Esophagus muscularis mucosa (tissue), 4 donors: ENCODE results near the gene BAX. TPM values are rescaled to one million over a fixed set of nuclear protein-coding genes. Genes with fewer than 3 reads are reported as not detected.
"Not testable (repeated sequence)": the region's sequence is repeated elsewhere in the genome, so short reads cannot be mapped to it uniquely, and the experiment has no call there.

Source experiments
- DNase-seq: peaks from one replicate; pipeline ENCODE4 v3.0.0-alpha.2; 2017; ENCODE audit errors: extremely low spot score
- H3K27ac ChIP-seq, 4 donors: fragments of 200-600 bp; sonication (generic); replicated peaks in 1 of 4; 1 replicate in 3 of 4; 2 replicates in 1 of 4; pipeline ENCODE4 v1.5.1; 2016 to 2019; ENCODE audit warnings: mild to moderate bottlenecking in 1 of 4
- H3K27me3 ChIP-seq, 4 donors: fragments of 200-600 bp; sonication (generic); one replicate each; pipeline versions ENCODE4 v1.5.1 to v1.6.0; 2016 to 2019
- H3K36me3 ChIP-seq, 4 donors: fragments of 200-600 bp; sonication (generic); one replicate each; pipeline ENCODE4 v1.5.1; 2016 to 2019
- H3K4me1 ChIP-seq, 4 donors: fragments of 200-600 bp; sonication (generic); one replicate each; pipeline ENCODE4 v1.5.1; 2016 to 2019
- H3K4me3 ChIP-seq, 4 donors: fragments of 200-600 bp; sonication (generic); 1 replicate in 2 of 4; 2 replicates in 2 of 4; pipeline ENCODE4 v1.5.1; 2016 to 2019; ENCODE audit warnings: mild to moderate bottlenecking in 4 of 4, moderate library complexity in 1 of 4
- H3K9me3 ChIP-seq, 4 donors: fragments of 200-600 bp; sonication (generic); 1 replicate in 3 of 4; 2 replicates in 1 of 4; pipeline ENCODE4 v1.5.1; 2016 to 2019
- CTCF ChIP-seq, 3 experiments: fragments of 200-600 bp in 2 of 3; fragments of 450-650 bp in 1 of 3; sonication (generic) in 2 of 3; IDR thresholded peaks; one replicate each; pipeline ENCODE4 v1.5.1; 2017 to 2019; ENCODE audit warnings: antibody characterized with exemption in 3 of 3, mild to moderate bottlenecking in 2 of 3, moderate library complexity in 1 of 3
- EP300 ChIP-seq: sonication (generic); formaldehyde crosslinking; IDR thresholded peaks from one replicate; pipeline ENCODE4 v1.6.1; 2017; ENCODE audit warnings: antibody characterized with exemption
- POLR2A ChIP-seq: fragments of 450-650 bp; IDR thresholded peaks from one replicate; pipeline ENCODE4 v1.6.1; 2017; ENCODE audit warnings: antibody characterized with exemption, moderate library complexity, mild to moderate bottlenecking, low read depth
- POLR2AphosphoS5 ChIP-seq, 2 donors: sonication (generic); formaldehyde crosslinking; IDR thresholded peaks; one replicate each; pipeline ENCODE4 v1.6.1; 2017; ENCODE audit warnings: antibody characterized with exemption in 2 of 2
- WGBS: methylation state at CpG from one replicate; pipeline ENCODE4 v1.1.5; 2018; 5-methylcytosine and 5-hydroxymethylcytosine counted together
- intact Hi-C: fragments of 100-400 bp; cut with DNase I; formaldehyde crosslinking; loops from one replicate; pipeline ENCODE4 v1.15.1; 2023
- total RNA-seq, 4 donors: library from RNA; depleted of rRNA; stranded (reverse); fragments of >200 nt; gene quantifications; one replicate each; pipeline versions ENCODE4 v1.1.0 to v1.2.1, GENCODE V29; 2016

BAX gene
- 10 to 100 TPM; 39.0 to 50.4 (median 42.3) TPM for total RNA-seq

- intact Hi-C loops: no loop called here
- Histone ChIP-seq H3K4me1 (peaks cover 13 to 24% (median 22%) of the 10 kb centered on the region in 4 donors), H3K27me3 (no peaks in the 10 kb centered on the region), H3K27ac (peak within 1 kb of the TSS; percentile 84 to 93 (median 89)), H3K4me3 (peak within 1 kb of the TSS; percentile 84 to 93 (median 90)), H3K36me3 (peaks cover 0 to 21% (median 2%) of the 10 kb centered on the region in 4 donors), H3K9me3 (no peaks in the 10 kb centered on the region)
- peak; percentile 99 for DNase-seq
- TF ChIP-seq POLR2AphosphoS5 (IDR thresholded peaks at IDR 0.05) (peak; percentile 77 to 98), CTCF (IDR thresholded peaks at IDR 0.05) (peak in 1 of 3 experiments; percentile 35), EP300 (no peak), POLR2A (peak; percentile 71)
- WGBS: 0% methylated on average over 9 of the region's 71 CpGs
Observed at GRCh38 chr19:48954595-48955307, at the start of gene BAX. TSS of gene BAX (plus strand) at chr19:48954875. CDS start at chr19:48954929, 54 bp downstream.

- Histone ChIP-seq H3K9me3 (no peaks in the 10 kb centered on the region), H3K4me1 (peaks cover 26 to 35% (median 32%) of the 10 kb centered on the region in 4 donors), H3K27ac (no peak overlapping the region), H3K36me3 (peaks cover 18 to 77% (median 74%) of the 10 kb centered on the region in 4 donors), H3K4me3 (no peak overlapping the region), H3K27me3 (no peaks in the 10 kb centered on the region)
- intact Hi-C loops: no loop called here
- TF ChIP-seq POLR2A (no peak), CTCF (IDR thresholded peaks at IDR 0.05) (no peak), EP300 (no peak), POLR2AphosphoS5 (IDR thresholded peaks at IDR 0.05) (no peak)
- no peak for DNase-seq
- 82% methylated on average over 10 of the region's 14 CpGs for WGBS
Observed at GRCh38 chr19:48905664-48906063, 49.0 kb upstream of the BAX start.

- peaks cover 25 to 83% (median 81%) of the 10 kb centered on the region in 4 donors for H3K36me3 ChIP-seq
- intact Hi-C loops: no loop called here
- no peak overlapping the region for H3K4me3 ChIP-seq
- 96% methylated on average over 10 of the region's 10 CpGs for WGBS
- H3K4me1 ChIP-seq: peaks cover 19 to 29% (median 26%) of the 10 kb centered on the region in 4 donors
- DNase-seq: no peak
- H3K9me3 ChIP-seq: no peaks in the 10 kb centered on the region
- no peaks in the 10 kb centered on the region for H3K27me3 ChIP-seq
- H3K27ac ChIP-seq: no peak overlapping the region
- TF ChIP-seq POLR2AphosphoS5 (IDR thresholded peaks at IDR 0.05): no peak
- no peak for TF ChIP-seq POLR2A
- TF ChIP-seq EP300: no peak
- TF ChIP-seq CTCF (IDR thresholded peaks at IDR 0.05): no peak
Observed at GRCh38 chr19:48906324-48906723, 48.4 kb upstream of the BAX start.

GRCh38 chr19:48907671-48908070 is 47.0 kb upstream of the BAX start:
- Histone ChIP-seq H3K4me1 (peaks cover 6 to 16% (median 12%) of the 10 kb centered on the region in 4 donors), H3K9me3 (no peaks in the 10 kb centered on the region), H3K36me3 (peaks cover 38 to 92% (median 87%) of the 10 kb centered on the region in 4 donors), H3K4me3 (no peak overlapping the region), H3K27me3 (no peaks in the 10 kb centered on the region), H3K27ac (peak overlapping the region; percentile 9 to 65 (median 22))
- 84% methylated on average over 14 of the region's 14 CpGs for WGBS
- TF ChIP-seq EP300 (no peak), POLR2AphosphoS5 (IDR thresholded peaks at IDR 0.05) (no peak), CTCF (IDR thresholded peaks at IDR 0.05) (no peak)
- intact Hi-C loops: no loop called here
- no peak for DNase-seq

GRCh38 chr19:48909424-48910077 is 45.1 kb upstream of the BAX start:
- intact Hi-C loops, DNase-seq, H3K4me3 ChIP-seq, H3K9me3 ChIP-seq, H3K27me3 ChIP-seq: not testable (repeated sequence)
- WGBS: 95% methylated on average over 11 of the region's 11 CpGs
- H3K4me1 ChIP-seq: peaks cover 0 to 10% (median 2%) of the 10 kb centered on the region in 4 donors
- peak overlapping the region in 2 of 4 donors; percentile 20 to 26 for H3K27ac ChIP-seq
- peaks cover 55 to 99% (median 99%) of the 10 kb centered on the region in 4 donors for H3K36me3 ChIP-seq
